WTC11 (cell line): ENCODE data around the gene SHOC2. TPM values are rescaled to one million over a fixed set of nuclear protein-coding genes. Genes with fewer than 3 reads are reported as not detected.

Experiments used
- ATAC-seq: fragments of 200-7000 bp; cut with Tn5 transposase; 2 replicates; pipeline ENCODE4 v1.10.0; 2021; ENCODE audit warnings: mild to moderate bottlenecking, moderate library complexity
- CTCF ChIA-PET: fragments of 300-600 bp; sonication (Branson Sonifier 250); formaldehyde crosslinking; loops from one replicate; lab custom pipeline; 2021; ENCODE audit warnings: antibody characterized with exemption; lab: Charles Lee
- POLR2A ChIA-PET: fragments of 350-600 bp; sonication (Branson Sonifier 250); formaldehyde crosslinking; loops from one replicate; lab custom pipeline; 2021; ENCODE audit warnings: antibody characterized with exemption; lab: Charles Lee
- DNase-seq: peaks from one replicate; pipeline ENCODE4 v3.0.0; 2021; ENCODE audit warnings: low spot score
- H3K27ac Mint-ChIP-seq: 2 replicates; pipeline ENCODE4 v1.8.0; 2021; ENCODE audit warnings: mixed read lengths
- H3K27me3 Mint-ChIP-seq: 2 replicates; pipeline ENCODE4 v1.8.0; 2021; ENCODE audit warnings: low read depth, mild to moderate bottlenecking, moderate library complexity, mixed read lengths
- H3K36me3 Mint-ChIP-seq: 2 replicates; pipeline ENCODE4 v1.8.0; 2021; ENCODE audit warnings: mixed read lengths
- H3K4me1 Mint-ChIP-seq: 2 replicates; pipeline ENCODE4 v1.8.0; 2022; ENCODE audit warnings: mixed read lengths
- H3K4me3 Mint-ChIP-seq: 2 replicates; pipeline ENCODE4 v1.8.0; 2021; ENCODE audit warnings: mild to moderate bottlenecking, moderate library complexity, mixed read lengths
- H3K9me3 Mint-ChIP-seq: 2 replicates; pipeline ENCODE4 v1.8.0; 2021; ENCODE audit warnings: mixed read lengths
- ATF2 ChIP-seq: sonication (generic); formaldehyde crosslinking; IDR thresholded peaks from 2 replicates; pipeline ENCODE4 v1.8.1; 2022; ENCODE audit warnings: low read depth, missing genetic modification reagents, borderline replicate concordance
- ESRRA ChIP-seq: sonication (generic); formaldehyde crosslinking; IDR thresholded peaks from 2 replicates; pipeline ENCODE4 v1.8.1; 2022; ENCODE audit warnings: mild to moderate bottlenecking, missing genetic modification reagents, borderline replicate concordance
- FOXJ3 ChIP-seq: sonication (generic); formaldehyde crosslinking; IDR thresholded peaks from 2 replicates; pipeline ENCODE4 v1.9.0; 2021; ENCODE audit warnings: missing genetic modification reagents, mild to moderate bottlenecking, borderline replicate concordance
- FOXP4 ChIP-seq: sonication (generic); formaldehyde crosslinking; IDR thresholded peaks from 2 replicates; pipeline ENCODE4 v1.8.0; 2022; ENCODE audit warnings: mild to moderate bottlenecking, missing genetic modification reagents
- MAX ChIP-seq: sonication (generic); formaldehyde crosslinking; IDR thresholded peaks from 2 replicates; pipeline ENCODE4 v1.8.0; 2022; ENCODE audit warnings: mild to moderate bottlenecking, missing genetic modification reagents
- NR1H2 ChIP-seq: sonication (generic); formaldehyde crosslinking; IDR thresholded peaks from 2 replicates; pipeline ENCODE4 v1.9.0; 2021; ENCODE audit warnings: mild to moderate bottlenecking, moderate library complexity, missing genetic modification reagents
- NR2C2 ChIP-seq: sonication (generic); formaldehyde crosslinking; IDR thresholded peaks from 2 replicates; pipeline ENCODE4 v1.8.0; 2022; ENCODE audit warnings: mild to moderate bottlenecking, missing genetic modification reagents
- OVOL2 ChIP-seq: fragments of 250-450 bp; sonication (Bioruptor Pico); IDR thresholded peaks from 2 replicates; pipeline ENCODE4 v1.9.0; 2021; ENCODE audit warnings: mild to moderate bottlenecking, borderline replicate concordance
- PRRX2 ChIP-seq: fragments of 250-450 bp; sonication (Bioruptor Pico); IDR thresholded peaks from 2 replicates; pipeline ENCODE4 v1.8.0; 2021; ENCODE audit warnings: mild to moderate bottlenecking
- SMAD3 ChIP-seq: sonication (generic); formaldehyde crosslinking; IDR thresholded peaks from 2 replicates; pipeline ENCODE4 v1.8.0; 2022; ENCODE audit warnings: missing genetic modification reagents, mild to moderate bottlenecking, borderline replicate concordance
- SOX15 ChIP-seq: fragments of 250-450 bp; sonication (Bioruptor Pico); IDR thresholded peaks from 2 replicates; pipeline ENCODE4 v1.9.0; 2021; ENCODE audit warnings: mild to moderate bottlenecking
- STAT6 ChIP-seq: sonication (generic); formaldehyde crosslinking; conservative IDR thresholded peaks from 2 replicates; pipeline ENCODE4 v1.8.1; 2023; ENCODE audit warnings: mild to moderate bottlenecking, low read depth, missing genetic modification reagents, moderate library complexity
- TCF7 ChIP-seq: sonication (generic); formaldehyde crosslinking; IDR thresholded peaks from 2 replicates; pipeline ENCODE4 v1.8.0; 2022; ENCODE audit warnings: mild to moderate bottlenecking, low read depth, missing genetic modification reagents, moderate library complexity
- USF1 ChIP-seq: sonication (generic); formaldehyde crosslinking; IDR thresholded peaks from 2 replicates; pipeline ENCODE4 v1.8.0; 2022; ENCODE audit warnings: mild to moderate bottlenecking, missing genetic modification reagents
- ZBTB43 ChIP-seq: sonication (generic); formaldehyde crosslinking; IDR thresholded peaks from 2 replicates; pipeline ENCODE4 v1.8.1; 2023; ENCODE audit warnings: mild to moderate bottlenecking, missing genetic modification reagents
- ZNF138 ChIP-seq: sonication (generic); formaldehyde crosslinking; conservative IDR thresholded peaks from 2 replicates; pipeline ENCODE4 v1.8.1; 2022; ENCODE audit warnings: mild to moderate bottlenecking, moderate library complexity, missing genetic modification reagents
- ZNF219 ChIP-seq: sonication (generic); formaldehyde crosslinking; IDR thresholded peaks from 2 replicates; pipeline ENCODE4 v1.8.0; 2023; ENCODE audit warnings: missing genetic modification reagents, mild to moderate bottlenecking, borderline replicate concordance
- total RNA-seq: library from RNA; stranded (reverse); gene quantifications from 3 replicates; pipeline ENCODE4 v1.2.3, GENCODE V29; 2021

SHOC2 gene
- total RNA-seq, 1 experiment from 2014 or later = 21.6 TPM

- TF ChIP-seq SMAD3 = no peak
- TF ChIP-seq ESRRA (CRISPR knock-in tag) = no peak
- TF ChIP-seq OVOL2 (CRISPR knock-in tag) = no peak
- no peak for TF ChIP-seq FOXJ3 (CRISPR knock-in tag)
- TF ChIP-seq USF1 = no peak
- no peak for TF ChIP-seq FOXP4 (CRISPR knock-in tag)
- TF ChIP-seq ZNF219 (CRISPR knock-in tag) = no peak
Measured at GRCh38 chr10:110996256-110996655, 76.9 kb downstream of the SHOC2 start (continued).

GRCh38 chr10:111004016-111004415 lies 84.6 kb downstream of the SHOC2 start:
- DNase-seq (no peak), ATAC-seq (no peak)
- Mint-ChIP-seq H3K27me3 (no peaks in the 10 kb centered on the region), H3K4me3 (no peak overlapping the region), H3K4me1 (peaks cover 12% of the 10 kb centered on the region), H3K36me3 (peaks cover 4% of the 10 kb centered on the region), H3K27ac (no peak overlapping the region), H3K9me3 (no peaks in the 10 kb centered on the region)
- TF ChIP-seq MAX (CRISPR knock-in tag) = no peak
- POLR2A ChIA-PET = no interaction called here
- CTCF ChIA-PET = no interaction called here

- H3K9me3 Mint-ChIP-seq = no peaks in the 10 kb centered on the region
- no peaks in the 10 kb centered on the region for H3K27me3 Mint-ChIP-seq
- ATAC-seq (no peak), DNase-seq (no peak)
- ChIA-PET POLR2A (no interaction called here), CTCF (no interaction called here)
- no peak overlapping the region for H3K27ac Mint-ChIP-seq
- H3K4me1 Mint-ChIP-seq = peaks cover 10% of the 10 kb centered on the region
- no peaks in the 10 kb centered on the region; the same call in 1 of the 2 replicates for H3K36me3 Mint-ChIP-seq
- no peak overlapping the region for H3K4me3 Mint-ChIP-seq
- TF ChIP-seq ATF2 (CRISPR knock-in tag) = no peak
- no peak for TF ChIP-seq USF1
- no peak for TF ChIP-seq NR2C2 (CRISPR knock-in tag)
- TF ChIP-seq PRRX2 (CRISPR knock-in tag) = no peak
Measured at GRCh38 chr10:111007486-111007885, 88.1 kb downstream of the SHOC2 start.

- CTCF ChIA-PET = no interaction called here
- no peaks in the 10 kb centered on the region for H3K27me3 Mint-ChIP-seq
- POLR2A ChIA-PET = no interaction called here
- peaks cover 4% of the 10 kb centered on the region; the same call in 1 of the 2 replicates for H3K36me3 Mint-ChIP-seq
- no peak for TF ChIP-seq SOX15 (CRISPR knock-in tag)
- TF ChIP-seq NR1H2 (CRISPR knock-in tag) = no peak
- no peak for TF ChIP-seq STAT6 (CRISPR knock-in tag)
- TF ChIP-seq TCF7 (CRISPR knock-in tag) = no peak
- no peak for TF ChIP-seq ZBTB43 (CRISPR knock-in tag)
- no peak for TF ChIP-seq ZNF138 (CRISPR knock-in tag)
- no peak for DNase-seq
- no peak for ATAC-seq
- no peaks in the 10 kb centered on the region for H3K4me1 Mint-ChIP-seq
- no peak overlapping the region for H3K27ac Mint-ChIP-seq
- no peaks in the 10 kb centered on the region for H3K9me3 Mint-ChIP-seq
- H3K4me3 Mint-ChIP-seq = no peak overlapping the region
Measured at GRCh38 chr10:111015181-111015580, 95.8 kb downstream of the SHOC2 start.
